Mesothelial cell of epicardium (in vitro differentiated cells): ENCODE results near the gene CCSER2. TPM values are rescaled to one million over a fixed set of nuclear protein-coding genes. Genes with fewer than 3 reads are reported as not detected.

Source experiments
- DNase-seq, 2 experiments: peaks; one replicate each; pipeline ENCODE4 v3.0.0; 2021; ENCODE audit warnings: low spot score in 2 of 2; ENCODE audit not compliant: unreplicated experiment in 2 of 2
- H3K27ac Mint-ChIP-seq: 2 replicates; pipeline ENCODE4 v1.8.0; 2021; ENCODE audit warnings: mixed read lengths
- H3K27me3 Mint-ChIP-seq: 2 replicates; pipeline ENCODE4 v1.8.0; 2021; ENCODE audit warnings: low read depth, mixed read lengths
- H3K36me3 Mint-ChIP-seq: 2 replicates; pipeline ENCODE4 v1.8.0; 2021; ENCODE audit warnings: mixed read lengths
- H3K4me1 Mint-ChIP-seq: 2 replicates; pipeline ENCODE4 v1.8.0; 2021; ENCODE audit warnings: mixed read lengths
- H3K4me3 Mint-ChIP-seq: 2 replicates; pipeline ENCODE4 v1.8.0; 2021; ENCODE audit warnings: mild to moderate bottlenecking, moderate library complexity, mixed read lengths
- H3K9me3 Mint-ChIP-seq: 2 replicates; pipeline ENCODE4 v1.8.0; 2021; ENCODE audit warnings: mixed read lengths
- total RNA-seq: library from RNA; stranded (reverse); gene quantifications from 3 replicates; pipeline ENCODE4 v1.2.1, GENCODE V29; 2021
- TF ChIP-seq, protein P1 (sequence below): fragments of 200-600 bp; sonication (generic); IDR thresholded peaks from one replicate; pipeline ENCODE4 v1.5.0; 2021; ENCODE audit warnings: antibody characterized with exemption; ENCODE audit not compliant: unreplicated experiment

The CCSER2 gene
- total RNA-seq, 1 donor from 2014 or later, result 37.1 TPM

DNA sequence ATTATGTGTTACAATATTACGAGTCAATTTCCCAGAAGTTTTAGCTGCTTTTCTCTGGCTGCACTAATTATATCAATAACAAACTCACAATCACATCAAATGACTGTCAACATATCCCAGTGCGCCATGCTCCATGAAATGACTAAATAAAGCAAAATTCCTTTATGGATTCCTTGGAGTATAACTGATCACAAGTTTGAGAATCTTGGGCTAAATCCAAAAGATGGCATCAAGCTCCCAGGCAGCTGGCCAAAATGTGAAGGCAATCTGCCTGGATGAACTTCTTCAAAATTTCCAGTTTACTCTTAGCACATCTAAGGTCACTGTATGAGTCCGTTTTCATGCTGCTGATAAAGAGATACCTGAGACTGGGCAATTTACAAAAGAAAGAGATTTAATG, 210.8 kb downstream of the CCSER2 start:
- H3K27ac Mint-ChIP-seq, result no peak overlapping the region
- H3K27me3 Mint-ChIP-seq, result peaks cover 52% of the 10 kb centered on the region
- peaks cover 16% of the 10 kb centered on the region for H3K4me1 Mint-ChIP-seq
- TF ChIP-seq, protein P1, sequence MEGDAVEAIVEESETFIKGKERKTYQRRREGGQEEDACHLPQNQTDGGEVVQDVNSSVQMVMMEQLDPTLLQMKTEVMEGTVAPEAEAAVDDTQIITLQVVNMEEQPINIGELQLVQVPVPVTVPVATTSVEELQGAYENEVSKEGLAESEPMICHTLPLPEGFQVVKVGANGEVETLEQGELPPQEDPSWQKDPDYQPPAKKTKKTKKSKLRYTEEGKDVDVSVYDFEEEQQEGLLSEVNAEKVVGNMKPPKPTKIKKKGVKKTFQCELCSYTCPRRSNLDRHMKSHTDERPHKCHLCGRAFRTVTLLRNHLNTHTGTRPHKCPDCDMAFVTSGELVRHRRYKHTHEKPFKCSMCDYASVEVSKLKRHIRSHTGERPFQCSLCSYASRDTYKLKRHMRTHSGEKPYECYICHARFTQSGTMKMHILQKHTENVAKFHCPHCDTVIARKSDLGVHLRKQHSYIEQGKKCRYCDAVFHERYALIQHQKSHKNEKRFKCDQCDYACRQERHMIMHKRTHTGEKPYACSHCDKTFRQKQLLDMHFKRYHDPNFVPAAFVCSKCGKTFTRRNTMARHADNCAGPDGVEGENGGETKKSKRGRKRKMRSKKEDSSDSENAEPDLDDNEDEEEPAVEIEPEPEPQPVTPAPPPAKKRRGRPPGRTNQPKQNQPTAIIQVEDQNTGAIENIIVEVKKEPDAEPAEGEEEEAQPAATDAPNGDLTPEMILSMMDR, result no peak
- no peaks in the 10 kb centered on the region for H3K36me3 Mint-ChIP-seq
- DNase-seq, result no peak
- H3K4me3 Mint-ChIP-seq, result no peak overlapping the region
- no peaks in the 10 kb centered on the region for H3K9me3 Mint-ChIP-seq

DNA sequence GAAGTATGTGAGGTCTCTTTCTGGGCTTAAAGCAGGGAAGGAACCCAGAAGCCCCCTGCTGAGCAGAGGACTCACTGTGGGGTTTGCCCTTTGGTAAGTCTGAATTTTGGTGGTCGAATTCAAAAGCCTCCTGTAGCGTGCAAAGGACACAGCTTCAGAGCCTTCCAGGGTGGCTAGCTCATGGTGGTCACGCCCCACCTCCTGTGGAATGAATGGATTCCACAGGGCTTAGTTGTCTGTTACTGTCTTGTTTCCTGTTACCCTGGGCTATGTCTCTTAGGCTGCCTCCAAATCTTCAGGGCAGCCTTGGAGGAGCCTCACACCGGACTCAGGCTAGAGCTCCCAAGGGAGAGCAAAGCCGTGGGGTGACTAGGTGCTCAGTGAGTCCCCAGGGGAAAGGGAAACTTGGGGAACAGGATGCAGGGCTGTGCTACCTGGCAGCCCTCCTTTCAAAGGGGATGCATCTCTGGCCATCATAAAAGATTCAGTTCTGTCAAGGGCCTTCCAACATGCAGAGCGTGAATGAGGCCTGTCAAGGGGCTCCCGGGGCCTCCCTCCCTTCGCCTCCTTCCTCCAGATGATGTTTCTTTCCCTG, 211.7 kb downstream of the CCSER2 start:
- Mint-ChIP-seq H3K36me3 (no peaks in the 10 kb centered on the region), H3K27ac (no peak overlapping the region), H3K9me3 (no peaks in the 10 kb centered on the region), H3K27me3 (peaks cover 54% of the 10 kb centered on the region), H3K4me1 (peaks cover 16% of the 10 kb centered on the region), H3K4me3 (no peak overlapping the region)
- TF ChIP-seq, protein P1, result no peak
- no peak for DNase-seq

DNA sequence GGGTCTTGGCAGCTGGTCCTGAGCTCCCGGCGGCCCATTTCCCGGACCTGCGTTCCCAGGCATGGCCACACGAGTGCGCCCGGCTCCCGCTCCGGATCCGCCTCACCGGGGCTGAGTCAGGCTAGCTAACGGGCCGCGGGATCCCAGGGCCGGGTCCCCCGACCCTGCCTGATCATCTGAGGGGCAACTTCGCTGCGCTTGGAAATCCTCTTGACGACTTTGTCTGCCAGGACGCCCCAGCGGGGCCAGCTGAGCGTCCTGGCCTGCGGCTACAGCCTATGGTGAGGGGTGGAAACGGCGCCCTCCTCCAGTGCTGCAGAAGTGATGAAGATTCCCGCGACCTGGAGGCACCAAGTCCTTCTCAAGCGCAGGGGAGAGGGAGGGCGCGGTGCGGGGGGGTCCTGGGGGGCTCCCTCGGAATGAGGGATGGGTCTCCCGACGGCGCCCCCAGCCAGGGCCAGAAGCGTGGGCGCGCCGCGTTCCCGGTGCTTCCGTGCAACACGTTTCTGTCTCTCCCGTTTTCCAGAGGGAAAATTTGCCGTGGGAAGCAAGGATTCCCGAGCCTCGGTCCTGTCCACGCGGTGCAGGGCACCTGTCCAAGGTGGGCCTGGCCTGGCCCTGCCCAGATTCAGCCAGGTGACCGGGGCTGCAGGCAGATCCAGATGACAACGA, 212.4 kb downstream of the CCSER2 start:
- no peak overlapping the region for H3K27ac Mint-ChIP-seq
- TF ChIP-seq, protein P1, result peak; percentile 67
- peaks cover 16% of the 10 kb centered on the region for H3K4me1 Mint-ChIP-seq
- peak in 1 of 2 experiments; percentile 79 for DNase-seq
- no peaks in the 10 kb centered on the region for H3K9me3 Mint-ChIP-seq
- peaks cover 59% of the 10 kb centered on the region for H3K27me3 Mint-ChIP-seq
- H3K4me3 Mint-ChIP-seq, result peak overlapping the region; percentile 61
- no peaks in the 10 kb centered on the region for H3K36me3 Mint-ChIP-seq

DNA sequence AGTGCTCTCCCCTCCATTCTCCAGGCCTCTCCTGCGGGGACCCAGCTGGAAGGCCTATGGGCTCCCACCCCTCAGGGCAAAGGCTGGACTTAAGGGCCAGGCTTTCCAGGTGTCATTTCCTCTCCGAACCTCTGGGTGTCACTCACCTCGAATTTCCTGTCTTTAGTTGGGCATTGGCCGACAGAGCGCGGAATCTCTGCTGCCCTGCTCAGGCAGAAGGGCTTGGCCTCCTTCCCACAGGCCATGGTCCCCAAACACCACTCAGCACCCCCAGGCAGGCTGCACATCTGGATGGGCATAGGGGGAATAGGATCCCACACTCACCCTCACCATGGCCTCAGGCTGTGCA, 212.9 kb downstream of the CCSER2 start:
- Mint-ChIP-seq H3K9me3 (no peaks in the 10 kb centered on the region), H3K4me3 (peak overlapping the region; percentile 61)
- no peak for DNase-seq

DNA sequence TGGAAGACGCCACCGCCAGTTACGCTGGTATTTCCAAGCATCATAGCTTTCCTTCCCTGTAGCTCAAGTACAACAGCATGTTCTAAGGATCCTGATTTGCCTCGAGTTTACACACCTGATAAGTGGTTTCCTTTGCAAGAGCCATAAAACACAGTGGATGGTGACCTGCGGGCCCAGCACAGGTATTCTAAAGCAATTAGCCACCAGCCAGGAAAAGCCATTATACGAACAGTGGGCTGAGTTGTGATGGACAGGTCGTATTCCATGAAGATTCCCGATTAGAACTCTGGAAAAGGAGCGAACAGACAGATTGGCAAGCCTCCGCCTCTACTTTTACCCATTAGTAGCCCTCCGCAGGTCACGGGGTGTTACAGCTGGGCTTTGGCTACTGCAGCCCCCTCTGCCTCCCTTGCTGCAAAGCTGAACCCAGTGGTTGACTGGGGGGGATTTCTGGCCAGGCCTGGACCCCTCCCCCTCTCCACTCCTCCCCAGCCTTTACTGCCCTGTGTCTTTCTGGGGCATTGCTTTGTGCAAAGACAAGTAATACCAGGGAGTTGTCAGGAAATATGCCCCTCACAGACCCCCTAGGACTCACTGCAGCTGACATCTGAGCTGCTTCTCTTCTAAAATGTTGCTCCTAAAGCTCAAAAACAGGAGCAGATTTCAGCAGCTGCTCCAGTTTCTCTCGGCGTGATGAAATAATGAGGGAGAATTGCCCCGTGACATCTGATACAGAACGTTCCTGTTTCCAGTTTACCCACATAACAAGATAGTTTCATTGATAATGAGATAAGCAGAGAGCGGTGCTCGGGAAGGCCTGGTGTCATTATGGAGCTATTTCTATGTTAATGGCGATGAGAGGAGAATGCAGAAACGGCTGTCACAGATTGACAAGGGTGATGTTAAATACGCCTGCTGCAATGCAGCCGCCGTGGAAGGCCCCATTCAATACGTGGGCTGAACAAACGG, 214.4 kb downstream of the CCSER2 start:
- H3K36me3 Mint-ChIP-seq, result no peaks in the 10 kb centered on the region
- H3K4me3 Mint-ChIP-seq, result no peak overlapping the region
- peaks cover 75% of the 10 kb centered on the region for H3K27me3 Mint-ChIP-seq
- TF ChIP-seq, protein P1, result no peak
- no peak for DNase-seq
- H3K27ac Mint-ChIP-seq, result no peak overlapping the region
- H3K9me3 Mint-ChIP-seq, result no peaks in the 10 kb centered on the region
- H3K4me1 Mint-ChIP-seq, result peaks cover 16% of the 10 kb centered on the region

More for the DNA sequence above, 212.9 kb downstream of the CCSER2 start:
- TF ChIP-seq, protein P1, result no peak
- H3K27ac Mint-ChIP-seq, result no peak overlapping the region
- H3K27me3 Mint-ChIP-seq, result peaks cover 64% of the 10 kb centered on the region
- peaks cover 16% of the 10 kb centered on the region for H3K4me1 Mint-ChIP-seq
- no peaks in the 10 kb centered on the region for H3K36me3 Mint-ChIP-seq
